Activated CD8-positive, alpha-beta T cell treated with anti-CD3 and anti-CD28 coated beads, Interleukin-2, amount 10 ng/mL, durations not matched to agents 7 days and 5 days (primary cell): ENCODE results near the gene PGLYRP4. TPM values are rescaled to one million over a fixed set of nuclear protein-coding genes. Genes with fewer than 3 reads are reported as not detected.

Experiments
- ATAC-seq: fragments of 150-1000 bp; cut with Tn5 transposase; one replicate; pipeline ENCODE4 v1.10.0; 2021; ENCODE audit warnings: moderate library complexity
- CTCF ChIA-PET: fragments of 350-600 bp; sonication (Branson Sonifier 250); formaldehyde crosslinking; loops from one replicate; lab custom pipeline; 2021; ENCODE audit warnings: antibody characterized with exemption; lab: Charles Lee
- POLR2A ChIA-PET: fragments of 350-600 bp; sonication (Branson Sonifier 250); formaldehyde crosslinking; loops from one replicate; lab custom pipeline; 2021; ENCODE audit warnings: antibody characterized with exemption; lab: Charles Lee
- DNase-seq: peaks from one replicate; pipeline ENCODE4 v3.0.0-alpha.2; 2020
- H3K27ac Mint-ChIP-seq: one replicate; pipeline ENCODE4 v1.8.0; 2021; ENCODE audit warnings: mild to moderate bottlenecking, mixed read lengths
- H3K27me3 Mint-ChIP-seq: one replicate; pipeline ENCODE4 v1.8.0; 2021; ENCODE audit warnings: low read depth, mixed read lengths
- H3K36me3 Mint-ChIP-seq: one replicate; pipeline ENCODE4 v1.8.0; 2021; ENCODE audit warnings: low read depth, mixed read lengths
- H3K4me1 Mint-ChIP-seq: one replicate; pipeline ENCODE4 v1.8.0; 2021; ENCODE audit warnings: low read depth, mixed read lengths
- H3K4me3 Mint-ChIP-seq: one replicate; pipeline ENCODE4 v1.8.0; 2021; ENCODE audit warnings: mild to moderate bottlenecking, mixed read lengths
- H3K9me3 Mint-ChIP-seq: one replicate; pipeline ENCODE4 v1.8.0; 2022; ENCODE audit warnings: mixed read lengths; ENCODE audit not compliant: insufficient read depth
- total RNA-seq, 2 experiments: library from RNA; stranded (reverse); gene quantifications; one replicate each; pipeline ENCODE4 v1.2.3, GENCODE V29; 2021

The PGLYRP4 gene
- total RNA-seq, 2 experiments from 2014 or later = not detected

DNA sequence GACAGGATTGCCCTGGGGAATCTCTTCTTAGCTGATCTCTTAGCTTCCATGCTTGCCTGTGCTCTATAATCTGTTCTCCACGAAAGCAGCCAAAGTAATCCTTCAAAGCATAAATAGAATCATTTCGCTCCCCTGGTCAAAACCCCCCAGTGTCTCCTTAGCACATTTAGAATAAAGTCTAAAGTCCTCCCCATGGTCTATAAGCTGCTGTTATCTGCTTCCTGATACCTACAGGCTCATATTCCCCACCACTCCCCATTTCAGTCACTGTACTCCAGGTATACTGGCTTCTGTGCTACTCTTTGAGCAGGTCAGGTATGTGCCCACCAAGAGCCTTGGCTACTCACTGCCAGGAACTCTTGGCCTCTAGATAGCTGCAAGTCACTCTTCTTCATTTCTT is 23.9 kb upstream of the PGLYRP4 start:
- no peaks in the 10 kb centered on the region for H3K4me1 Mint-ChIP-seq

DNA sequence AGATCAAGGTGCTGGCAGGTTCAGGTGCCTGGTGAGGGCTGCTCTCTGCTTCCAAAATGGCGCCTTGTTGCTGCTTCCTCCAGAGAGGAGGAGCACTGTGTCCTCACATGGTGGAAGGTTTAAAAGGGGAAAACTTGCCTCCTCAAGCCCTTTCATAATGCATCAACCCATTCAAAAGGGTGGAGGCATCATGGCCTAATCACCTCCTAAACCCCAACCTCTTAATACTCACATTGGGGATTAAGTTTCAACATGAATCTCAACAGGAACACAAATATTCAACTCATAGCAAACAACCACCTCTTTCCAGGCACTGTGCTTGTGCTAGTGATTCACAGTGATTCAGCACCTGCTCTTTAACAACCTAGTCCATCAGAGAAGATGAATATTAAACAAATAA is 22.6 kb upstream of the PGLYRP4 start:
- Mint-ChIP-seq H3K4me1 (no peaks in the 10 kb centered on the region), H3K4me3 (no peak overlapping the region), H3K36me3 (no peaks in the 10 kb centered on the region), H3K9me3 (no peaks in the 10 kb centered on the region), H3K27me3 (no peaks in the 10 kb centered on the region), H3K27ac (no peak overlapping the region)
- no peak for DNase-seq
- ATAC-seq = no peak
- POLR2A ChIA-PET = no interaction called here
- CTCF ChIA-PET = no interaction called here

More for the DNA sequence above, 23.9 kb upstream of the PGLYRP4 start:
- H3K9me3 Mint-ChIP-seq = no peaks in the 10 kb centered on the region
- POLR2A ChIA-PET = no interaction called here
- DNase-seq = no peak
- CTCF ChIA-PET = no interaction called here
- H3K27me3 Mint-ChIP-seq = peaks cover 6% of the 10 kb centered on the region
- H3K36me3 Mint-ChIP-seq = no peaks in the 10 kb centered on the region
- no peak overlapping the region for H3K4me3 Mint-ChIP-seq
- no peak overlapping the region for H3K27ac Mint-ChIP-seq
- no peak for ATAC-seq

- ATAC-seq = no peak
- Mint-ChIP-seq H3K27me3 (no peaks in the 10 kb centered on the region), H3K9me3 (no peaks in the 10 kb centered on the region), H3K4me3 (no peak overlapping the region), H3K27ac (no peak overlapping the region), H3K36me3 (no peaks in the 10 kb centered on the region), H3K4me1 (no peaks in the 10 kb centered on the region)
- no peak for DNase-seq
- ChIA-PET POLR2A (no interaction called here), CTCF (interaction anchor here (0.8 kb wide), 1 partner anchor 125 kb away, joined by 3 read pairs; no protein-coding TSS in a partner anchor)
Observed at GRCh38 chr1:153370146-153370545, 21.5 kb upstream of the PGLYRP4 start.

DNA sequence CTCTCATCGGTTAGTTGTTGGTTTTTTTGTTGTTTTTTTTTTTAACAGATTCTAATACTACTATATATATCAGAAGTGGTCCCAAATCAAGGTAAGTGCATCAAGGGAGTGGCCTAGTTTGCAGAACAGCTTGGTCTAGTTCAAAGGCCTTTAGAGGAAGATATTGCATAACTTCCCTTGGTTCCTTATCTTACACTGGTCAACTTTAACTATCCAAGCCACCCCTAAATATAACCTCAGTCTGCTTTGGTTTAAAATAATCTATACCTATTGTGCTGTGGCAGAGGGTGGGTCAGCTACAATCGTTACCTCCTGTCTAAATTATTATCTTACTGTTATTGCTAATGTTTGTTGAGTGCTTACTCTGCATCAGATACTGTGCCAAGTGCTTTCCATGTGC is 19.9 kb upstream of the PGLYRP4 start:
- Mint-ChIP-seq H3K4me3 (no peak overlapping the region), H3K27ac (no peak overlapping the region), H3K9me3 (no peaks in the 10 kb centered on the region), H3K36me3 (no peaks in the 10 kb centered on the region), H3K27me3 (peaks cover 2% of the 10 kb centered on the region), H3K4me1 (no peaks in the 10 kb centered on the region)
- ATAC-seq (no peak), DNase-seq (no peak)
- ChIA-PET POLR2A (no interaction called here), CTCF (no interaction called here)

- H3K27ac Mint-ChIP-seq = no peak overlapping the region
- no peaks in the 10 kb centered on the region for H3K9me3 Mint-ChIP-seq
- ChIA-PET CTCF (interaction anchor here (0.6 kb wide), 1 partner anchor 144 kb away, joined by 3 read pairs; no protein-coding TSS in a partner anchor), POLR2A (no interaction called here)
- H3K4me1 Mint-ChIP-seq = no peaks in the 10 kb centered on the region
- H3K36me3 Mint-ChIP-seq = no peaks in the 10 kb centered on the region
- H3K27me3 Mint-ChIP-seq = peaks cover 7% of the 10 kb centered on the region
- H3K4me3 Mint-ChIP-seq = no peak overlapping the region
- DNase-seq (no peak), ATAC-seq (no peak)
Observed at GRCh38 chr1:153367090-153367489, 18.4 kb upstream of the PGLYRP4 start.

- Mint-ChIP-seq H3K27me3 (peaks cover 7% of the 10 kb centered on the region), H3K9me3 (no peaks in the 10 kb centered on the region), H3K36me3 (no peaks in the 10 kb centered on the region), H3K4me1 (no peaks in the 10 kb centered on the region), H3K4me3 (no peak overlapping the region), H3K27ac (no peak overlapping the region)
- ChIA-PET POLR2A (no interaction called here), CTCF (no interaction called here)
- DNase-seq (no peak), ATAC-seq (no peak)
Observed at GRCh38 chr1:153366261-153366660, 17.6 kb upstream of the PGLYRP4 start.

GRCh38 chr1:153365696-153366095 is 17.1 kb upstream of the PGLYRP4 start:
- no peak for ATAC-seq
- Mint-ChIP-seq H3K27me3 (peaks cover 7% of the 10 kb centered on the region), H3K9me3 (no peaks in the 10 kb centered on the region), H3K27ac (no peak overlapping the region), H3K4me1 (no peaks in the 10 kb centered on the region), H3K4me3 (no peak overlapping the region), H3K36me3 (no peaks in the 10 kb centered on the region)
- CTCF ChIA-PET = interaction anchor here (2.1 kb wide), 1 partner anchor 10 kb away, joined by 6 read pairs; no protein-coding TSS in a partner anchor
- no peak for DNase-seq
- POLR2A ChIA-PET = no interaction called here

GRCh38 chr1:153364766-153365666 is 16.4 kb upstream of the PGLYRP4 start:
- H3K27ac Mint-ChIP-seq = no peak overlapping the region
- no peak for DNase-seq
- H3K4me3 Mint-ChIP-seq = no peak overlapping the region
- no peaks in the 10 kb centered on the region for H3K9me3 Mint-ChIP-seq
- H3K36me3 Mint-ChIP-seq = no peaks in the 10 kb centered on the region
- CTCF ChIA-PET = interaction anchor here (2.1 kb wide), 1 partner anchor 10 kb away, joined by 6 read pairs; no protein-coding TSS in a partner anchor
- no peaks in the 10 kb centered on the region for H3K4me1 Mint-ChIP-seq
- POLR2A ChIA-PET = no interaction called here
- H3K27me3 Mint-ChIP-seq = peaks cover 7% of the 10 kb centered on the region
- ATAC-seq = no peak

GRCh38 chr1:153364156-153364555 is 15.5 kb upstream of the PGLYRP4 start:
- no peaks in the 10 kb centered on the region for H3K36me3 Mint-ChIP-seq
- ATAC-seq = no peak
- H3K4me3 Mint-ChIP-seq = no peak overlapping the region
- H3K27me3 Mint-ChIP-seq = peaks cover 7% of the 10 kb centered on the region
- DNase-seq = no peak
- no peak overlapping the region for H3K27ac Mint-ChIP-seq
- CTCF ChIA-PET = interaction anchor here (0.5 to 2.1 kb wide), 2 partner anchors 9 to 984 kb away, joined by 3 to 6 read pairs; no protein-coding TSS in a partner anchor
- H3K9me3 Mint-ChIP-seq = no peaks in the 10 kb centered on the region
- H3K4me1 Mint-ChIP-seq = no peaks in the 10 kb centered on the region
- POLR2A ChIA-PET = no interaction called here

DNA sequence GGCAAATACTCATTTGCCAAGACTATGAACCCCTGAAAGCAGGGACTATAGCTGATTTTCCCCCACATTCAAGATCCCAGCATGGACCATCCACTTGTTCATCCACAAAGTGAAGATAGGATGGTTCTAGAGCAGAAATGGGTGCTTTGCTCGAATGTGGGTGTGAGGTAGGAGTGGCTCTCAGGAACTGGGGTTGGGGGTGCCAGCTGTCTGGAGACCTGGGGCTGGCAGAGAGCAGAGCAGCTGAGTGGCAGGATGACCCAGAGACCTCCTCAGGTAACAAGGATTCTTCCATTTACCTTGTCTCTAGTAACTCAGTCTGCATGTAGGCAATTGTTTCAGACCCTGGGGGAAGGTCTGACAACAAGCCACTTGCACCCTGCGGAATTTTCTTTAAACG is 15.0 kb upstream of the PGLYRP4 start:
- POLR2A ChIA-PET = no interaction called here
- H3K4me3 Mint-ChIP-seq = no peak overlapping the region
- no peaks in the 10 kb centered on the region for H3K4me1 Mint-ChIP-seq
- CTCF ChIA-PET = interaction anchor here (0.5 to 2.1 kb wide), 2 partner anchors 8 to 984 kb away, joined by 3 to 6 read pairs; no protein-coding TSS in a partner anchor
- no peaks in the 10 kb centered on the region for H3K36me3 Mint-ChIP-seq
- ATAC-seq (no peak), DNase-seq (no peak)
- peaks cover 7% of the 10 kb centered on the region for H3K27me3 Mint-ChIP-seq
- H3K27ac Mint-ChIP-seq = no peak overlapping the region
- H3K9me3 Mint-ChIP-seq = no peaks in the 10 kb centered on the region

GRCh38 chr1:153362187-153362775 is 13.6 kb upstream of the PGLYRP4 start:
- Mint-ChIP-seq H3K27ac (no peak overlapping the region), H3K27me3 (peaks cover 7% of the 10 kb centered on the region), H3K4me1 (peaks cover 8% of the 10 kb centered on the region), H3K9me3 (no peaks in the 10 kb centered on the region), H3K36me3 (no peaks in the 10 kb centered on the region), H3K4me3 (no peak overlapping the region)
- ChIA-PET CTCF (interaction anchor here (0.7 to 1.3 kb wide), 3 partner anchors 10 to 149 kb away, joined by 3 to 5 read pairs (median 3); no protein-coding TSS in a partner anchor), POLR2A (no interaction called here)
- no peak for DNase-seq
- ATAC-seq = no peak
